Measurements from ENCODE around the gene IRGQ.
"Not testable (repeated sequence)": the region's sequence is repeated elsewhere in the genome, so short reads cannot be mapped to it uniquely, and the experiment has no call there.

The IRGQ gene

DNA sequence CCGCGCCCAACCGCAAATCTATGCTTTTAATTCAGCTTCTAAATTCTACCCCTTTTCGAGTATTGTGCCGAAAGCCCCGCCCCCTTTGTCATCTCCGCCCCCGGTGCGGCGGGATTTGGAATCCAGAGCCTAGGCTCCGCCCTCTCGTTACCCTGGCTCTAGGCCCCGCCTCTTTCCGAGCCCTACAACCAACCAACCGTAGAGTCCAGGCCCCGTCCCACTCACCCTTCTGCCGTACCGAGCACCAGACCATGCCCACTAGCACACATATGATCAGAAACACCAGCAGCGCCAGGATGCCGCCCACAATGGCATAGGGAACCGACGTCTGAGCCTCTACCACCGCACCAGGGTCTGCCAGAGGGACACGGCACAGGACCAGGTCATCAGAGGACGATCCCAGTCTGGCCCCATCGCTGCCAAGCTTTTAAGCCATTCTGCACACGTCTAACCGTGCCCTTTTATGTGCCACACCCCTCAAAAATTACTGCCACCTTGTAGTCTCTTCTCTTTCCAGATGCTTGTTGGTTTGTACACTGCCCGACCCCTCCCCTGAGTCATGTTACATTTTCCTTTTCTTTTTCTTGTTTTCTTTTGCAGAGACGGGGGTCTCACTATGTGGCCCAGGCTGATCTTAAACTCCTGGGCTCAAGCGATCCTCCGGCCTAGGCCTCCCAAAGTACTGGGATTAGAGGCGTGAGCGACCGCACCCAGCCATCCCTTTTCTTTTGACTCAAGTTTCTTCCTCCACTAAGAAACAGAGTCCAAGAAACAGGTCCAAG, 28.1 kb upstream of the IRGQ start:
- peak in 1 of 2 experiments; percentile 20 for DNase-seq

DNA sequence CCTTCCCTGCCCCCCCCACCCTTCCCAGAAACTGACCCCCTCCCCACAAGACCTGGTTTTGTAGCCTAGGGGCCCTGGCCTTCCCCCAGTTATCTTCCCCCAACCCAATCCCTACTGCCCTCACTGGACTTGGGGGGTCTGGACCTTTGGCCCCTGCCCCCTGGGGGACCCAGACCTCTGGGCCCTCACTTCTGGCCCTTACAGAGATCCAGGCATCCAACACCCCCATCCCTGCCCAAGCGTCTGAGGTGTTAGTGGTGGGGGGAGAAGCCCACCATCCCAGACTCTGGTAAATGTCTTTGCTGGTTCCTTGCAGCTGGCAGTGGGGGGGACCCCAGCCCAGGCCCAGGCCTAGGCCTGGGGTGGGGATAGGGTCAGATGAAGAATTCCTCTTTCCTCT, 27.0 kb upstream of the IRGQ start:
- no peak for DNase-seq

DNA sequence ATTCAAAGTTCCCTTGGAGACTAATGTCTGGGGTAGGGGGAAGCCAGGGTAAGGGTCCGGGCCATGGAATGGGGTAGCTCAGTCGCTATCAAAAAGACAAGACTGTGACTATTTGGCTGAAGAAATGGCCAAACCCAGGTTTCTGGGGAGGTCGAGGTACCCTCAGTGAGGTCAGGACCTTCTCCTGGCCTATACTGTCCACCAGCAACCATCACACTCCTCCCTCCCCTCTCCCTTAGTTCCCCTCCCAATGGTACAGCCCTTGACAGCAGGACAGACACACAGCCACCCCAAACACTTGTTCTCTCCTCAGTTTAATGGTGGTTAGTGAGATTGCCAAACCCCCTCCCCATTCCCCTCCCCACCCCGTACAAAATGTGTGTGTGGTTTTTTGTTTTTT, 26.1 kb upstream of the IRGQ start:
- DNase-seq: no peak

DNA sequence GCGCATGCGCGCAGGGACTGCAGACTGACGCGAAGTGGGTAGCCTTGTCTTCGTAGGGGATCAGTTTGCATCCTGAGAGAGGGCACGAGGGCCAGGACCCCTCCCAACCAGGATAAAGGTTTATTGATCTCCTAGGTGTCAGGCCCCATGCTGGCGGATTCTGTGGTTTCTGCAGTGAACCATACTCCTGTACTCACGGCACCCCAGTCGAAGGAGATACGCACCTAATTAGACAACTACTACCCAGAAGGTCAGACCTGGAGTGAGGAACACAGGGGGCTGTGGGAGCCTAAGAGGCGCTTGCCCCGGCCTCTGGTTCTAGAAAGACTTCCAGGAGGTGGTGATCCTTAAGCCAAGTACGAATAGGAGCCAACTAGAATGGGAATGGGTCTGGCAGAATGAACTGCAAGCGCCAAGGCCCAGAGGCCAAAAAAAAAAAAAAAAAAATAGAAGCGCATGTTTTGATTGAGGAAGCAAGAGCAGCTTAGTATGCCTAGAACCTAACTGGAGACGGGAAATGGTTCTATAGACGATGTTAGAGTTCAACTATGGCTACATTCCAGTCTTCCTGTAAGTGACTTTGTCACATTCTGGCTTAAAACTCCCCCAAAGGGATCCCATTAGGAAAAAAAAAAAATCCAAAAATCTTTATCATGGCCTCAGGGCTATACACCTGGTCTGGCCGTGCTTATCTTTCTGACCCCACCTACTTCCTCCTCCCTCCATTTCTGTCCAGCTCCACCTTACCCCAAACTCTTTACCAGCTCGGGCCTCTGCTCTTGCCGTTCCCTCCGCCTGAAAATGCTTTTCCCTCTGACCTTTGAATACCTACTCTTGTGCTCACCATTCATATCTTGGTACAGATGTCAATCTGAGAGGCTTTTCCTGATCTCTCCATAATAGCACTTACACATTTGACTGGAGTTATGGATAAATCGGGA, 24.4 kb upstream of the IRGQ start:
- no peak for DNase-seq

DNA sequence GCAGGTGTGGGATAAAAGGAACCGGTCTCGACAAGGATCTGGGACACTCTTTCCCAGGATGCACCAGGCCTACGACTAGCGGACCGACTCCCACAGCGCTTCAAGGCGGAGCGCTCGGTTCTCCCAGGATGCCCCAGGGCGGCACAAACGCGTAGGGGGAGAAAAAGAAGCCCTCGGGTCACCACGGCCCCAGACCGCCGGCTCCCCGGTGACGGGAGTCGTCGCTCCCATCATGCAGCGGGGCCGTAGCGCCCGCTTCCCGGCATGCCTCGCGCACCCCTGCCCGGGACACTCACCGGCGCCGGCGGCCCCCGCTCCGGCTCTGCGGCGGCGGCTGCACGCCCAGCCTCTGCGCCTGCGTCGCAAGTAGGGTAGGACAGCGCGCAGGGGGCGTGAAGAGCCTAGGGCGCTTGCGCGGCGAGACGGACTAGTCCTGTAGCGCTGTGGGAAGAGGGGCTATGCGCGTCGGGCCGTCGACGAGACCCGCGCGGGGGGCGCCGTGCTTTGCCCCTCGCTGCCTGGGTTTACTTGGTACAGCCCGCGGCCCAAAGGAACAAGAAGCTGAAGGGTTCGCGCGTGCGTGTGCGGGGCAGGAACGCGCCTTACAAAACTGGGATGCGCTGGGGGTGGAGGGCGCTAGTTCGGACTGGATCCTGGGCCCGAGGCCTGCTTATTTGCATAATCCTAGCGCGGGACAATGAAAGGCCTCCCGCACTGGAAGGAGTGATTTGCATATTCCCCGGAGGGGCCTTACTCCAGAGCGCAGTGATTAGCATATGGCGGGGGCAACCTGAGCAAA, 23.5 kb upstream of the IRGQ start, which contains the start of gene ZNF428:
Gene ZNF428, minus strand, starts transcription at position 368 of the 799 bp plus-strand sequence. CDS start 5,325 bp downstream, outside the sequence.
- peak; percentile 99 to 100 for DNase-seq

DNA sequence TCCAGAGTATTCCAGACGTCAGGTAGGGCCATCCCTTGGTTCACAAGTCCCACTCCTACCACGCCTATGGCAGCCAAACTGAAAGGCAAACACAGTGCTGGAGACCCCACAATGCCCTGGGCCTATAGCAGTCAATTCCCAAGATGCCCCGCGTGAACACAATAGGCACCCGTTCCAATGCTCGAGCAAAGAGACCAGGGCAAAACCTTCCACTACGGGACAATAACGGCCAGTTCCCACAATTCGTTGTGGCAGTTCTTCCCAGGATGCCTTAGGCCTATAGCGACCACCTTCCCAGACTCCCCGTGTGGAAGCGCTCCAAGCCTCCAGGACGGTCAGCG, 23.0 kb upstream of the IRGQ start:
- DNase-seq: peak; percentile 79 to 85

DNA sequence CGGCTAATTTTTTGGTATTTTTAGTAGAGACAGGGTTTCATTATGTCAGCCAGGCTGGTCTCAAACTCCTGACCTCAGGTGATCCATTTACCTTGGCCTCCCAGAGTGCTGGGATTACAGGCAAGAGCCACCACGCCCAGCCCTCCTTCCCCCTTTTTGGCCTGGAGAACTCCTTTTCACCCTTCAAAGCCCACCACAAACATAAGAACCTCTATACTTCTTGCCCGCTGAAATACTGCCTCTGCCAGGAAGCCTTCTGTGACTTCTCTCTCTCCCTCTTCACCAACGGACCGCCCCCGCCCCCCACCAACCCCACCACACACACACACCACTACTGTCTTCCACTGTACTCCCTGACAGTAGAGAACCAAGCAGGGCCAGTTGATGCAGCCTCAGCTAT, 21.0 kb upstream of the IRGQ start:
- no peak for DNase-seq

DNA sequence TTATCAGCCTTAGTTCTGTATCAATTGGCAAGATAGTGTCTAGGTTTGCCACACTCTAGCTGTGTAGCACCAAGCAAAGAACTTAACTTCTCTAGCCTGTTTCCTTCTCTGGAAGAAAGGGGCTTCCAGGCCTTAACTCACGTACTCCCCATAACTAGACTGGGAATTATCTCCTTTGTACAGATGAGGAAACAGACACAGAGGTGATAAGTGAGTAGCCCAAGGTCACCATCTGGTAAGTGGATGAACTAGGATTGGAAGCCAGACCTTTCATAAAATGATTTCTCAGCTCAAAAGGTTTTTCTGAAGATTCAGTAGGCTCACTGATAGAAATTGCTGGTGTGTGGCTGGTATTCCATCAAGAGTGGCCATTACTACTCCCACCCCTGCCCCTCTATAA, 20.4 kb upstream of the IRGQ start:
- DNase-seq: no peak

DNA sequence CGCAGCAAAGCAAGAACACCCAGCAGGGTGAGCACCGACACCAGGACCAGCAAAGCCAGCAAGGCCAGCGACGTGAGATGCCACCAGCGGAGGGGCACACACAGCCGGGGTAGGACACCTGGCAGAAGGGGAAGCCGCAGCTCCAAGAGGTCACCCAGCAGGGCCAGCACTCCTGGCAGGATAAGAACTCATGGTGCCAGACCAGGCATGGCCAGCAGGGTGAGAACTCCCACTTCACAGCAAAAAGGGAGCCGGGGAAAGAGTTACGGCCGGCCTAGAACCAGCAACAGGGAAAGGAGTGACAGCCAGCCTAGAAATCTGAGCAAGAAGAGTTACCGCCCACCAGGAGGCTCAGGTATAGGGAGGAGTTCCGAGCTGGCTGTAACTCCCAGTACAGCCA, 16.4 kb upstream of the IRGQ start:
- DNase-seq: no peak

DNA sequence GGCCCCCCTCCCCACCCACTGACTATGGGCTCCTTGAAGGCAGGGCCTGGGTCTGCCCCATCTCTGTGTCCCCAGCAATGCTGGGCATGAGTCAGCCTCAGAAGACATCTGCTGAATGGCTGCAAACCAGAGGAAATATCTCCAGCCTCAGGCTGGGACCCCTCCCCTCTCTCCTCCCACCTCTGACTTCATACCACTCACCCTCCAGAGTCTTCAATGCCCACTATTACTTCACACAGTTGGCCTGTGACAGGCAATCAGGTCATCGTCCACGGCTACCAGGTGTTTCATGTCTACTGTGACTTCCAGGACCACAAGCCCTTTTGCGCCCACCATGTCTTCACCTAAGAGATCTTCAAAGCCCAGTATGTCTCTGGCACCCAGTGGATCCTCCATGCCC, 15.9 kb upstream of the IRGQ start, which contains the start of gene SRRM5:
Gene SRRM5, plus strand, starts transcription at position 301 of the 400 bp plus-strand sequence. Its CDS starts 34 bp downstream, at position 335.
- DNase-seq: no peak

DNA sequence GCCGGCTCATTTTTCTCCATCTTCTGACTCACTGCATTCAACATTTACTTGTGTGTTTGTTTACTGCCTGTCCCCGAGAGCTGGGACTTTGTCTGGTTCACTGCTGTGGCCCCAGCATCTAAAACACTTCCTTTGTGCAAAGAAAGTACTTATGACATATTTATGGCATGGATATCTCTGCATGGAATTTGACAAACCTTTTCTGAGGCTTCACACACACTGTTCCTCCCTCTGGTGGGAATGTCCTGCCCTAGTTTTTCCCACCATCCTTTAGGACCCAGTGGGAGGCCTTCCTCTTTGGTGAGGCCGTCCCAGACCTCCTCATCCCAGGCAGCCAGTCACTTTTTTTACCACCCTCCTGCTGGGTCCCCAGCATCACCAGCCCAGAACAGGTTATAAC, 14.6 kb upstream of the IRGQ start:
- no peak for DNase-seq

DNA sequence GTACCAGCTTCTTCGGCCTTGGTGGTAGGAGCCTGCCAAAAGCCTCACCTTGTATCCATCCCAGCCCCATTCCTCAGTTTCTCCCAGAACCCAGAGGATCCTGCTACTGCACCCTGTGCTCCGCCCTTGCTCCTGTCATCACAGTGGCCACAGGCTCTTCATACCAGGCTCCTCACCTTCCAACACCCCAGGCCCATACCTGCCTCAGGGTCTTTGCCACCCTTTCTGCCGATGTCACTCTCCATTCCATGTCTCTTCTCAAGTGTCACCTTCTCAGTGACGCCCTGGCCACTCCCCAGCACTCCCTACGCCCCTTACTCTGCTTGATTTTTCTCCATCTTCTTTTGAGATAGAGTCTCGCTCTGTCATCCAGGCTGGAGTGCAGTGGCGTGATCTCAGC, 13.9 kb upstream of the IRGQ start:
- no peak for DNase-seq

DNA sequence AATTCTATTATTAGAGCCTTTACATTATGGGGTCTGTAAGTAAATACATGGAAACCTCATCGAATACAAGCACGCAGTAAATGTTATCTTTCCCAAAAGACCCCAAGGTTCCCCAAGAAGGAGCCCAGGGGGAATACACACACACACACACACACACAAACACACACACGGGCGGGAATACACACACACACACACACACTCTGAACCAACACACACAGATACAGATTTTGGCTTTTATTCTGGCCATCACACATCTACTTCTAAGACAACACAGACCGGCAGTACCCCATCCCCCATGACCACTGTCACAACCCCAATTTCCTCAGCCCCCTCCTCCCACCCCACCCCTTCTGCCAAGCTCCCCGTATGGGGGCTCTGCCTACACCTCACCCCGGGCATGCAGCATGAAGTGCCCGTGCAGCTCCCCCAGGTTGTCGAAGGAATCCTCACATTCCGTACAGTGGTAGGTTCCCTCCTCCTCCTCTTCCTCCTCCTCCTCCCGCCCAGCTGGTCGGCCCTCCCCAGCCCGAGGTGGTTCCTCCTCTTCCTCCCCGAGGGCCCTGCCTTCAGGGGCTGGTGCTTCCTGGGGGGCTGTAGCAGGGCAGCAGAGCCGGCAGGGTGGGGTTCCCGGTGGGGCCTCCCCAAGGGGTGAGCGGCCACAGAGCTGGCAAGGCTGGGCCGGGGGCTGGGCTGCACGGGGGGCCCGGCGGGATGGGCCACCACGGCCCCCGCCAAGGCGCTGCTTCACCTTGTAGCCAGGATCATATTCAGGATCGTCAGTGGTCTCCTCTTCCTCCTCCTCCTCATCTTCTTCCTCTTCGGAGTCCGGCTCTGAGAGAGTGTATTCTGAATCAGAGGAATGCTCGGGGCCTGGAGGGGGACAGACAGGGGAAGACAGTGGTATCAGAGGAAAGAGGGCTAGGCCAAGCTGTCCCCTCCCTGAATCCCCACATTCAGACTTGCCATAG, 11.6 kb upstream of the IRGQ start:
- DNase-seq: no peak

DNA sequence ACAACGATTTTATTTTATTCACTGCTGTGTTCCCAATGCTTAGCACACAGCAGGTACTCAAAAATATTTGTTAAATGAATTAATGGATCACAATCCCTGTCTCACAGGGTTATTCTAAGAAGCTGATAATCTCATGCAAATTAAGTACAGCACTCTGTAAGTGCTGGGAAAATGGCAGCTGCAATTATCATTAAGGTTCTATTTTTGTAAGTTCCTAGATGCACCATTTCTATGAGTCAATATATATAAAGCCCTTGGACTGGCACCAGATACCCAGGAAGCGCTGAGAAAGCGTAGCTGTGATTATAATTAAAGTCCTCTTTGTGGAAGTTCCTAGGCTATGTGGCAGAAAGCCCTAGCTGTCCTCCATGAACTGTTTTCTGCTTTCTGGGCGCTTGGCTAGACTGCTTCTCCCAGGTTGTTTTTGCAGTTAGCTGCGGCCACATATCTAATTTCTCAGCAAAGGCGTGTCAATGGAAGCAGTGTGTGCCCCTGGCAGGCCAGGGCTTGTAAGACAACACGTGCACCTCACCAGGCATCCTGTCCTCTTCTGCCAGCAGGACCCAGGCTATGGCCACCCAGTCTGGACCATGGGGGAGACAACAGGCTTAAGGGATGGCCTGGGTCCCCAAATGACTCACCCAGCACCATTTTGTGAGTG, 10.8 kb upstream of the IRGQ start:
- peak; percentile 84 to 85 for DNase-seq

DNA sequence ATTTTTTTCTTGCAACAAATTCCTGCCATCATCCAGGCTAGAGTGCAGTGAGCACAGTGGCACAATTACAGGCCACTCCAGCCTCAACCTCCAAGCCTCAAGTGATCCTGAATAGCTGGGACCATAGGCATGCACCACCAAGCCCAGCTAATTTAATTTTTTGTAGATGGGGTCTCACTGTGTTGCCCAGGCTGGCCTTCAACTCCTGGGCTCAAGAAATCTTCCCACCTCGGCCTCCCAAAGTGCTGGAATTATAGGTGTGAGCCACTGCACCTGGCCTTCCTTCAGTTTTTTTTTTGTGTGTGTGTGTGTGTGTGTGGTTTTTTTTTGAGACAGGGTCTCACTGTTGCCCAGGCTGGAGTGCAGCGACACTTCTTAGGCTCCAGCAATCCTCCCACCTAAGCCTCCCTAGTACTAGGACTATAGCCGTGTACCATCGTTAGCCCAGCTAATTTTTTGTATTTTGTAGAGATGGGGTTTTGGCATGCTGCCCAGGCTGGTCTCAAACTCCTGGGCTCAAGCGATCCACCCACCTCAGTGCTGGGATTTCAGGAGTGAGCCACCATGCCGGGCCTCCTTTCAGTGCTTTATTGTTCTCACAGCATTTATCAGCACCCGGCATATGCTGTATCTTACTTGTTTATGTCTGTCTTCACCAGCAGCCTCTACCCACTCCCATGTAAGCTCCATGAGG, 10.1 kb upstream of the IRGQ start:
- DNase-seq: peak; percentile 43 to 53

DNA sequence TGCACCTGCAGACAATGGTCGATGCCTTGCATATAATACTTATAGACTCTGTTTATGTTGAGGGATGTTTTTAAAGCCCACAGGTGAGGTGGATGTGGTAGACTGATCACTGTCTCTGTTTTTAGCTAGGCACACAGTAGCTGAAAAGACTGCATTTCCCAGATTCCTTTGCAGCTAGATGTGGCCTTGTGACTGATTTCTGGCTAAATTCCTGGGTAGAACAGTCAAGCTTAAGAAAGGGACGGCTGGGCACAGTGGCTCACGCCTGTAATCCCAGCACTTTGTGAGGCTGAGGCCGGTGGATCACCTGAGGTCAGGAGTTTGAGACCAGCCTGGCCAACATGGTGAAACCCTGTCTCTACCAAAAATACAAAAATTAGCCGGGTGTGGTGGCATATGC, 4.4 kb upstream of the IRGQ start:
- not testable (repeated sequence) for DNase-seq

DNA sequence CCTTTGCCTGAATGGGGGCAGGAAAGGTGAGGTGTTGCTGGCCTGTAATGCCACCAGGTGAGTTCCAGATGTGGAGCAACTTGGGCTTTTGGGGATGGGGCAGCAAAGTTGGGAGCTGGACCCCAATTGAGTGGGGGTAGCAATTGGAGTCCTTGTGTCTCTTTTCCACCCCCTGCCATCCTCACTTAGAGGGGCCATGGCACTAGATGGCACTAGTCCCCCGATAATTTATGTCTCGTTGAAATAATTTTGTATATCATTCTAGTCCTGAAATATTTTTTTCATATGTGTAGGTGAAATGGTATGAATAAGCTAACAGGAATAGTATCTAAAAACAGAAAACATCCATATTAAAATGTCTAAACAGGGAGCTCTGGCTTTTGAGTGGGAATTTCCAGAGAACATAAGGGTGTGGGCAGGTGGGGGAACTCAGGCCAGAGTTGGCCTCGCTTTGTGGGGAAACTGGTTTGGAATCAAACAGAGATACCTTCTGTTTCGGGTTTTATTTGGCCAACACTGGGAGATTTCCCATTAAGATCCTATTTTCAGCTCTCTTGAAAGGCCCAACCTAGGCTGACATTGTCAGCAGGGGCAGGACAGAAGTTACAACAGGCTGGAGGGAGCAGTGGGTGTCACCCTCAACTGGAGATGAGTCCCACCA, 3.8 kb upstream of the IRGQ start:
- DNase-seq: no peak

DNA sequence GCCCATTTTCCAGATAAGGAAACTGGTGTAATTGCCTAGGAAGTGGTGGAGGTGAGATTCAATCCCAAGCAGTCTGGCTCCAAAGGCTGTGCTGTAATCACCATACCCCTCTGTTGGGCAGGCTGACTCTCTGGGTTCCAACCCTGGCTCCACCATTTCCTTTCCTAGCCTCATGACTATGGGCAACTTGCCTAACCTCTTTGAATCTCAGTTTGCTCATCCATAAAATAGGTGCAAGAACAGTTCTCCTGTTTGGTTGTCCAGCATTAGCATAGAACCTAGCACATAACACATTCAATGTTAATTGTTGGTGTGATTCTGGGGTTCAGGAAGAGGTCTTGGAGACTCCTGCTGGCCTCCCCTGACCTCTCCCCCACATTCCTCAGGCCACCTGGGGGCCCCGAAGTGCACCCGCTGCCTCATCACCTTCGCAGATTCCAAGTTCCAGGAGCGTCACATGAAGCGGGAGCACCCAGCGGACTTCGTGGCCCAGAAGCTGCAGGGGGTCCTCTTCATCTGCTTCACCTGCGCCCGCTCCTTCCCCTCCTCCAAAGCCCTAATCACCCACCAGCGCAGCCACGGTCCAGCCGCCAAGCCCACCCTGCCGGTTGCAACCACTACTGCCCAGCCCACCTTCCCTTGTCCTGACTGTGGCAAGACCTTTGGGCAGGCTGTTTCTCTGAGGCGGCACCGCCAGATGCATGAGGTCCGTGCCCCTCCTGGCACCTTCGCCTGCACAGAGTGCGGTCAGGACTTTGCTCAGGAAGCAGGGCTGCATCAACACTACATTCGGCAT, 2.7 kb upstream of the IRGQ start:
- no peak for DNase-seq

DNA sequence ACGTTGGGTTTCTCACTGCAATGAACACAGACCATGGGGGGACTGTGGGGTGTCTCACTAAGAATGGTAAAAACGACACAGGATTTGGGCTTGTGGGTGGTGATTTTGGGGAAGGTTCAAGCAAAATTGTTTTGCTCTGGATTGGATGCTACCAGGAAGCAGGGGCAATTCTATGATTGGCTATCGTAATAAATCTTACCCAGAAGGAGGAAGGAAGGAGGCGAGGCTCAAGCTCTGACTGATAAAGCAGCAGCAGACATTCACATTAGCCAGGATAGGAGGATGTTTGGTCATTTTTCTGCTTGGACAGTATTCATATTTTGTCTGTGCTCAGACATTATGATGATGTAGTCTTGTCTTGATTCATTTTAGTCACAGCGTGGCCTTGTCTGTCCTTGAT, 1.9 kb upstream of the IRGQ start:
- no peak for DNase-seq
